Astrocyte of the hippocampus (primary cell): Measurements from ENCODE around the gene SEMA4B.
A peak's percentile ranks its signal among the peaks of the same experiment; 100 is the strongest.

Experiments
- DNase-seq: peaks from one replicate; pipeline ENCODE4 v3.0.0; 2011; ENCODE audit warnings: low read depth, low spot score

The SEMA4B gene

DNA sequence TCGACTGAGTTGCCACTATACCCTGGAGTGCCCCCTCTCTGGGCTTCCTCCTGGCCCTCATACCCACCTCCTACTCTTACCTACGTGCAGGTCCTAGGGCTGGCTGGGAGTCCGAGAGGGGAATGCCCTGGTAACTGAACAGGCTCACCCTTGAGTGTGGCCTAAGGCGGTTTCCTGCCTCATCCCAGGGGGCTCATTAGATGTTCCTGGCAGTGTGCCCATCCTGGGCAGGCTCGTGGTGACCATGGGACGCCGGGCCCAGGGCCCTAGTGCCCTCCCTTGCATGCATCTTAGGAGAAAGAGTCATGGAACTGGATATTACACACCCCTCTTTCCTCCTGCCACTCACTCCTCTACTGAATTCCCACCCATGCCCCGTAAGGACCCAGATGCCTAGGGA, 2.8 kb downstream of the SEMA4B start:
- DNase-seq = peak; percentile 67

- no peak for DNase-seq
These were observed 4.1 kb downstream of the SEMA4B start for GRCh38 chr15:90205050-90205848.

DNA sequence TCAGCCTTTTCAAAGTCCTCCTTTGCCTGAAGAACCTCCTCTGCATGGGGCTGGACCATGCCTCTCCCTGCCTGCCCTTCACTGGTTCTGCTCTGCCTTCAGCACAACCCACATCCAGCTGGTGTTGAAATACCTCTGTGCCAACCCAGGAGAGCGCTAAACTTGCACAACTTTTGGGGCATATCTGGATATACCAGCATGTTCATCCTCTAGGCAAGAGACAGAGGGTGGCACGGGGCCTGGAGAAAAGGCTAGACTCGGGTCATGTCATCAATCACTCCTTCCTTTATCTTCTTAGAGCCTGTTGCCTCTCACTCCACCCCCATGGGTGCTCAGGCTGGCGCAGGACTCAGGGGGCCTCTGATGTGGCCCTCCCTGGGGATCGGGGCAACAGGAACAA, 4.8 kb downstream of the SEMA4B start:
- DNase-seq = no peak

DNA sequence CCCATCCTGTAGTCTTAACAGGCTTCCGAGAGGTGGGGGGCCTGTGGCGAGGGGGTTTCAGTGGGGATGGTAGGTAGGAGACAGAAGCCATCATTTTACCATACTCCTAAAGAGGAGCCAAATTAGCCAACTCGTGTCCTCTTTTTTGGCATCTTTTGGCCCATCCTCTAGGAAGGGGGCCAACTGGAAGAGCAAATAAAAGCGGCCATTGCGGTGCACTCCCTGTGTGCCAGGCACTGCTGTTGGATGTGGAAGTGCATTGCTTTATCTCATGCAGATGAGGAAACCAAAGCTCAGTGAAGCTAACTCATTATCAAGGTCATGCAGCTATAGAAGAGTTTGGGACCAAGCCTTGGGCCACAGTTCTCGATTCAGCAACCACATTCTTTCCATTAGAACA, 6.1 kb downstream of the SEMA4B start:
- no peak for DNase-seq

DNA sequence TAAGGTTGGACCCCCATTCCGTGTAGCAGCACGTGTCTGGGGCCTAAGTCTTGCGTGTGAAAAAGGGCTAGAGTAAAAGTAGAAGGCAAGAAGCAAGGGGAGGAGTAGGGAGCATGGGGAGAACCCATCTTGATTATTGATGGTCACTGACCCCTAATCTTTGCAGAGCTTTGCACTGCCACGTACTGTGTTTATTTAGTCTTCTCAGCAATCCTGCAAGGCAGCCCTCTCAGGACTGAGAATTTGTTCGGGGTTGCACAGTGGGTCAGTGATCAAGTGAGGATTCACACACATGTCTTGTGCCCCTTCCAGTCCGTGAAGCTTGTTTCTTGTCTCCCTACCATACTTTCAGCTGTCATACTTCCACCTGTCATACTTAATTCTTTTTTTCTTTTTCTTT, 7.2 kb downstream of the SEMA4B start:
- no peak for DNase-seq

DNA sequence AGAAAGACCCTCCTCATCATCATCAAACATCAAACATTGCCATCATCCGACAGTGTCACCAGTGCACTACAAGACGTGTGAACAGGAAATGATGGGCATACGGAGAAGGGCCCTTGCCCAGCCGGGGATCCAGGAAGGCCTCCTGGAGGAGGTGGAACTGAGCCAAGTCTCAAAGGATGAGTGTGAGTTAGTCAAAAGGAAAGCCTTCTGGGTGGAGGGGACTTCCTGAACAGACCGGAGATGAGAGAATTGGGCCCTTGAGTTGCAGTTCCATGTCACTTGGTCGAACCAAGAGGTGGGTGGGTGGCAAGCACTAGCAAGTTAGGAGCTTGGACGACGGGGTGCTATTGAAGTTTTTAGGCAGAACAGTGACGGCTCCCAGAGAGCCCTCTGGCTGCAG, 8.5 kb downstream of the SEMA4B start:
- DNase-seq = no peak

DNA sequence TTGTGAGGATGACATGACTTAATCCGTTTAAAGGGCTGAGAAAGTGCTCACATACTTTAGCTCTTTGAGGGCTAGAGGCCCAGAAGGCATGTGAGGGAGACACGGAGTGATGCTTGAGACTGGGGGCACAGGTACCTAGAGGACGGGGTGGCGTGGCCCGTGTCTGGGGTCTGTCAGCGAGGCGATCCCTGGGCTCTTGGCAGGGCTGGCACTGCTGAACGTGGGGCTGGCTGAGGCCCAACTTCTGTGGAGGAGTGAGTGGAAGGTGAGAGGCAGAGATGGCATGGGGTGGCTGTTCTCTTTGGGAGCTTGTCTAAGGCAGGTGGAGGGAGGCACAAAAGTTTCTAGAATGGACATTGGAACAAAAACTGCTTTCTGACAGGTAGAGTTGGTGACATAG, 9.5 kb downstream of the SEMA4B start:
- DNase-seq = no peak

- DNase-seq = no peak
These were observed 9.9 kb downstream of the SEMA4B start for GRCh38 chr15:90211009-90211408.

GRCh38 chr15:90211440-90212143, 10.5 kb downstream of the SEMA4B start:
- DNase-seq = peak; percentile 67

- no peak for DNase-seq
These were observed 11.3 kb downstream of the SEMA4B start for GRCh38 chr15:90212221-90213098.

GRCh38 chr15:90213122-90213817, 12.1 kb downstream of the SEMA4B start:
- no peak for DNase-seq

DNA sequence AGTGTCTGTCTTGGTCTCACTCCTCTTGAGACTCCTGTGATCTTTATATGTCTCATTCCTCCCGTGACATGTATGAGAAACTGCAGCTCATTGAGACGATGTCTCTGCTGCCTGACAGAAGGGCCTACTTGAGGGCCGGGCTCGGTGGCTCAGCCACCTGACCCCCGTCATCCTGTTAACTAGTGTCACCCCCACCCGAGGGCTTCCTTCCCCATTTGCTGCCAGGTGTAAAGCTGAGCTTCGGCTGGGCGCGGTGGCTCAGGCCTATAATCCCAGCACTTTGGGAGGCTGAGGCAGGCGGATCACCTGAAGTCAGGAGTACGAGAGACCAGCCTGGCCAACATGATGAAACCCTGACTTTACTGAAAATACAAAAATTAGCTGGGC, 12.7 kb downstream of the SEMA4B start:
- DNase-seq = no peak

- DNase-seq = no peak
These were observed 13.5 kb downstream of the SEMA4B start for GRCh38 chr15:90214553-90215196.

- no peak for DNase-seq
These were observed 16.7 kb downstream of the SEMA4B start for GRCh38 chr15:90217671-90218394.

DNA sequence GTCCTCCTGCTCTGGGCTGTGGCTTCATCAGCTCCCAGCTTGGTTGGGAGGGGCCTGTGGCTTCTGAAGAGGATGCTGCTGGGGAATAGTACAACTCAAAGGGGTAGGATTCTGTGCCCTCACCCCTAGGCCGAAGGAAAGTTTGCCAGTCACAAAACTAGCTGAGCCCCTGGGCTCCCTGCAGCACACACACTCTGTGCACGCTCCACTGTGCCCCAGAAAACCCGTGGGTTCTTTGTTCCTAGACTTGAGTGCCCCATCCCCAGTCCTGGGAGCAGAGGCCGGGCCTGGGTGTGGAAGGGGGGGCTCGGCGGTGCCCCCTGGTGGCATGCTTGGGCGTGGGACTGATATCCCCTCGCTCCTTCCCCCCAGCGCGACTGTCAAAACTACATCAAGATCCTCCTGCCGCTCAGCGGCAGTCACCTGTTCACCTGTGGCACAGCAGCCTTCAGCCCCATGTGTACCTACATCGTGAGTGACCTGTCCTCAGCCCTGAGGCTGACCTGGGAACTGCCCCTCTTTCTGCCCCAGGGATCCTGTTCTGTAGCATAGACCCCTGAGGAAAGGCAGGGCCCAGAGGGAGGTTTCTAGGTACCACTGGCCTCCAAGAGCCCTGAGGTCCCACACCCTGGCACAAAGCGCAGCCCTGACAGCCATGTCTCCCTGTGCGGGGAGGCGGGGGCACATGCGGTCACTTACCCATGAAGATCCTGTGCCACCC, 18.5 kb downstream of the SEMA4B start:
- DNase-seq = peak; percentile 53

GRCh38 chr15:90221246-90221900, 20.2 kb downstream of the SEMA4B start:
- peak; percentile 87 for DNase-seq

GRCh38 chr15:90222547-90222946, 21.4 kb downstream of the SEMA4B start:
- no peak for DNase-seq

GRCh38 chr15:90223441-90224165, 22.5 kb downstream of the SEMA4B start:
- DNase-seq = no peak

DNA sequence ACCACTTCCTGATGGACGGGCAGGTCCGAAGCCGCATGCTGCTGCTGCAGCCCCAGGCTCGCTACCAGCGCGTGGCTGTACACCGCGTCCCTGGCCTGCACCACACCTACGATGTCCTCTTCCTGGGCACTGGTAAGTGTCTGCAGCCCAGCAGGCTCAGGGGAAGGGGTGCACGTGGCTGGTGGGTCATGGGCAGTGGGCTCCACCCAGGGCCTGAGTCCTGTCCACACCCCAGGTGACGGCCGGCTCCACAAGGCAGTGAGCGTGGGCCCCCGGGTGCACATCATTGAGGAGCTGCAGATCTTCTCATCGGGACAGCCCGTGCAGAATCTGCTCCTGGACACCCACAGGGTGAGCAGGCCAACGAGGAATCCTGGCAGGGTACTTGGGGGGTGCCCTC, 23.9 kb downstream of the SEMA4B start:
- no peak for DNase-seq
